ENCODE data around the gene GALNT2. TPM values are rescaled to one million over a fixed set of nuclear protein-coding genes. Genes with fewer than 3 reads are reported as not detected.
A peak's percentile ranks its signal among the peaks of the same experiment; 100 is the strongest.

The GALNT2 gene
- total and polyA plus RNA-seq, 2 experiments from 2014 or later: 17.8 to 48.3 TPM

- TF ChIP-seq CTCF (conservative IDR thresholded peaks at IDR 0.05; ENCODE audit: low read depth in 2 of 2) (no peak), ZNF114 (CRISPR knock-in tag; IDR thresholded peaks at IDR 0.05) (no peak), STAT1 (IDR thresholded peaks at IDR 0.05; ENCODE audit: unreplicated experiment) (no peak), REST (IDR thresholded peaks at IDR 0.05; ENCODE audit: unreplicated experiment) (no peak)
These were observed 222.3 kb downstream of the GALNT2 start (continued) for GRCh38 chr1:230289350-230289644.

- no peaks in the 10 kb centered on the region for H3K9me3 Mint-ChIP-seq
- no peaks in the 10 kb centered on the region for H4K20me1 ChIP-seq (replicated peaks; ENCODE audit: insufficient read depth)
- TF ChIP-seq ETS1 (IDR thresholded peaks at IDR 0.05) (no peak), EZH2phosphoT487 (IDR thresholded peaks at IDR 0.05; ENCODE audit: unreplicated experiment) (no peak), EZH2 (IDR thresholded peaks at IDR 0.05; ENCODE audit: low read depth, unreplicated experiment) (no peak), STAT1 (IDR thresholded peaks at IDR 0.05; ENCODE audit: unreplicated experiment) (no peak)
- peak overlapping the region; percentile 95 for H2AFZ ChIP-seq
- no peaks in the 10 kb centered on the region for H3K36me3 ChIP-seq (ENCODE audit: insufficient read depth)
- H3K4me3 Mint-ChIP-seq: peak overlapping the region; percentile 75
- peaks cover 10% of the 10 kb centered on the region for H3K27me3 Mint-ChIP-seq (ENCODE audit: insufficient read depth, low read depth, poor library complexity)
- peaks cover 24% of the 10 kb centered on the region for H3K4me1 ChIP-seq (ENCODE audit: insufficient read depth)
- H3F3A ChIP-seq (replicated peaks; ENCODE audit: low read depth): 0 out of 2 replicates have a peak, but pooled peaks cover 2% of the 10 kb centered on the region
- no peaks in the 10 kb centered on the region for H3K79me2 ChIP-seq (replicated peaks; ENCODE audit: insufficient read depth)
- peak; percentile 45 for ATAC-seq
- H3K27ac Mint-ChIP-seq: no peak overlapping the region
- peaks cover 7% of the 10 kb centered on the region for H3K27me3 ChIP-seq (ENCODE audit: insufficient read depth)
- peak overlapping the region; percentile 80 for H3K4me3 ChIP-seq
- H3K4me2 ChIP-seq: peak overlapping the region; percentile 91
- H3K9me2 ChIP-seq (ENCODE audit: insufficient read depth): peaks cover 4% of the 10 kb centered on the region; the same call in 1 of the 2 replicates
- peak; percentile 48 for DNase-seq (ENCODE audit: low spot score)
- H3K36me3 Mint-ChIP-seq (ENCODE audit: low read depth): no peaks in the 10 kb centered on the region
- no peak overlapping the region for H3K27ac ChIP-seq (ENCODE audit: low read depth)
- H3K4me1 Mint-ChIP-seq: peaks cover 29% of the 10 kb centered on the region
These were observed 224.9 kb downstream of the GALNT2 start for GRCh38 chr1:230291731-230292620.

All from GM23338 (cell line).